HT1080 (cell line): ENCODE data around the gene ZNF564. TPM values are rescaled to one million over a fixed set of nuclear protein-coding genes. Genes with fewer than 3 reads are reported as not detected.
"Not testable (repeated sequence)": the region's sequence is repeated elsewhere in the genome, so short reads cannot be mapped to it uniquely, and the experiment has no call there.

Experiments
- DNase-seq: peaks from one replicate; pipeline ENCODE4 v3.0.0-alpha.2; 2015; ENCODE audit warnings: low read depth
- polyA plus RNA-seq, 2 experiments: library from polyadenylated mRNA; depleted of rRNA; stranded (reverse); fragments of >200 nt; gene quantifications; 2 replicates each; pipeline ENCODE4 v1.2.3, GENCODE V29; 2015
- total RNA-seq: library from RNA; depleted of rRNA; stranded (reverse); fragments of >200 nt; shearing (Covaris generic); gene quantifications from 2 replicates; pipeline ENCODE4 v1.2.3, GENCODE V29; 2014; rRNA removed

The ZNF564 gene
- total RNA-seq = 1.8 and 1.9 TPM in 2 replicates
- 1.8 and 2.0 TPM in 2 replicates for polyA plus RNA-seq (2015; cell fraction: cytosol; rRNA removed)
- 4.6 and 4.7 TPM in 2 replicates for polyA plus RNA-seq (2015; cell fraction: nucleus; rRNA removed)

- peak; percentile 98 for DNase-seq
Measured at GRCh38 chr19:12551060-12551832, at the start of gene ZNF564. ZNF564 (minus strand) TSS chr19:12551482; CDS start chr19:12551332, 150 bp downstream.

- no peak for DNase-seq
Measured at GRCh38 chr19:12597594-12597993, 46.3 kb upstream of the ZNF564 start.

GRCh38 chr19:12596927-12597548 is 45.8 kb upstream of the ZNF564 start:
- DNase-seq = no peak

GRCh38 chr19:12596485-12596884 is 45.2 kb upstream of the ZNF564 start:
- DNase-seq = no peak

- no peak for DNase-seq
Measured at GRCh38 chr19:12581100-12581499, 29.8 kb upstream of the ZNF564 start.

DNA sequence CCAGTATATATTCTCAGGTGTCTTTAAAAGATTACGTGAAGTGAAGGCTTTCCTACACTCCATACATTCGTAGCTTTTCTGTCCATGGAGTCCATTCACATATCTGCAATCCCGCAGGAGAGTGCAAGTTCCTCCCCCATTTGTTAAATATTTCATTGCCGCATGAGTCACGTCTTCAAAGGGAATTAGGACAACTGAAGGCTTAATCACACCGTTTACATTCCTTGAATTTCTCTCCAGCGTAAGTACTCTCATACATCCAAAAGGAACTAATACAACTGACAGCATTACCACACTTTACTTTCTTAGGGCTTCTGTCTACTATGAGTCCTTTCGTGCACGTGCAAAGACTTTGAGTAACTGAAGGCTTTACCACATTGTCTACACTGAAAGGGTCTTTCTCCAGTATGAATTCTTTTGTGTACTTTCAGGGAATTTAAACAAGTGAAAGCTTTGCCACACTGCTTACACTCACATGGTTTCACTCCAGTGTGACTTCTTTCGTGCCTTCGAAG is 29.0 kb upstream of the ZNF564 start:
- peak; percentile 53 for DNase-seq

DNA sequence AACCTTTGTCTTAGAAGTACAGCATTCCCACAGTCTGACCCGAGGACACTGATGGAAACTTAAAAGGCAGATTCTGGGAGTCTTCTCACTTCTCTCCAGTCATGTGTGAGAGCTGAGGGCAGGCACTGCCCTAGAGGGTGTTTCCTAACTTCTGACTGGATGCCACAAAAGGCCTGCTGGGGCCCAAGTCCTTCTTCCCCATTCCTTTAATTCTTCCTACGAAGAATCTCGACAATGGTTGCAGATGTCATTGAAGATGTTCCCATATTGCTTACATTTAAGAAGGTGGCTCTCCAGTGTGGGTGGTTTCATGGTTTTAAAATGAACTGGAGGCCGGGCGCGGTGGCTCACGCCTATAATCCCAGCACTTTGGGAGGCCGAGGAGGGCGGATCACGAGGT is 27.4 kb upstream of the ZNF564 start:
- DNase-seq = no peak

- DNase-seq = no peak
Measured at GRCh38 chr19:12574036-12574435, 22.8 kb upstream of the ZNF564 start.

GRCh38 chr19:12567951-12568350 is 16.7 kb upstream of the ZNF564 start:
- DNase-seq = no peak

- DNase-seq = not testable (repeated sequence)
Measured at GRCh38 chr19:12566380-12566779, 15.1 kb upstream of the ZNF564 start.

GRCh38 chr19:12564016-12564664 is 12.9 kb upstream of the ZNF564 start:
- peak; percentile 79 for DNase-seq

DNA sequence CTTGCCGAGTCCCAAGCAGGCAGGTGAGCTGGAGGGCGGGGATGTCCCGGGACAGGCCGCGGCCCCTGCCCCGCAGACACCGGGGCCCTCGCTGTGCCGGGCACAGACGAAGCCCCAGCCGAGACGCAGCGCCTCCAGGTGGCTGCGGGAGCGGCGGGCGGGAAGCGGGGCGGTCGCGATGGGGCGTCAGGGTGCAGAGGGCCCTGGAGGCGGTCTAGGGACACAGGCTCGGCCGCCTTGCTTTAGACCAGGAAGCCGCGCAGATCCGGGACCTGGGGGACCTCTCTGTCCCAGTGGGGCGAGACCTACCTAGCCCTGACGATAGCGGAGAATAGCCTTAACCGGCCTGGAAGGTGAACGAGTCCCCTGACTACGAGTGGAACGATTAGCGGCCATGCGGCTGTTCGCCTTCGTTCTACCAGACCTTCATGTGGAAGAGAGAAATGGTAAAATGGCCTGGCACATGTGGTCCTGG is 4.2 kb upstream of the ZNF564 start:
- no peak for DNase-seq

DNA sequence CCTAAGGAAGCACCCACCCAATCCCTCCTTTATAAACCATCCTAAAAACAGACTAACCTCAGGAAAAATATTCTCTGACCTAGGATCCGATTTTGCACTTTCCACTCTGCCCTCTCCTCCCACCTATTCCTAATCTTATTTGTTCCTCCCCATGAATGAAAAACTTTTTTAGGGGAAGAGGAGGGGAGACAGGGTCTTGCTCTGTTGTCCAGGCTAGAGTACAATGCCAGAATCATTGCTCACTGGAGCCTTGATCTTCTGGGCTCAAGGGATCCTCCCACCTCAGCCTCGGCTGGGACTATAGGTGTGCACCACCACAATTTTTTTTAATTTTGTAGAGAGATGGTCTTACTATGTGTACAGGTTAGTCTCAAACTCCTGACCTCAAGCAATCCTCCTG is 4.4 kb downstream of the ZNF564 start:
- no peak for DNase-seq

- DNase-seq = no peak
Measured at GRCh38 chr19:12546068-12546467, 5.2 kb downstream of the ZNF564 start.

- no peak for DNase-seq
Measured at GRCh38 chr19:12545267-12545666, 6.0 kb downstream of the ZNF564 start.

DNA sequence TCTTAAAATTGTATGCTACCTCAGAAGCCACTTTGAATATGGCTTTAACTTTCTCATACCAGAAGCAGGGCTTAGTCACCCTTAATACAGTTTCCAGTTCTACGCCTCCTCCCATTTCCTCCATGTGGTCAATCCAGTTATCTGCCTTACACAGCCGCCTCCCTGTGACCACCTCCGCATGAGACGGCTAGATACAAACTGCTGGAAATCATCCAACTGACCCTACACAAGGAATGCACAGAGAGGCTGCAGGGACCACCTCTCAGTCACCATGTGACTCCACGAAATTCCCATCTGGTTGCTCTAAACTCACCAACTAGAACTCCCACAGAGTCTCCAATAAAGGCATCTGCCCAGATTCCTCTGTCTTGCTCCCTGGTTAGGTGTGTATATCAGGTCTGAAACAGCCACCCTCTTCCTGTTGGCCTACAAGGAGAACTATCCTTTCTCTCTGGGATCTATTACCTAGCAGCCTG is 6.8 kb downstream of the ZNF564 start:
- peak; percentile 17 for DNase-seq

DNA sequence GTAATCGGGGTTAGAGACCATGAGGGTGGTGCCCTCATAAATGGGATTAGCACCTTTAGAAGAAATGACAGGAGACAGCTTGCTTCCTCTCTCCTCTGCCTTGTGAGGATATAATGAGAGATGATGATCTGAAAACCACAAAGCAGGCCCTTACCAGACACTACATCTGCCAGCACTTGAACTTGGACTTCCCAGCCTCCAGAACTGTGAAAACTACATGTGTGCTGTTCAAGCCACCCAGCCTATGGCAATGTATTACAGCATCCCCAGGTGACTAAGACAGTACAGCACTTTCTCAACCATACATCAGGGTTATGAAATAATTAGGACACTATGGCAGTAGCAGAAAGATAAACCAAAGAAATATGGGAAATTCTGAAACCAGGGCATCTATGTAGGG is 7.4 kb downstream of the ZNF564 start:
- no peak for DNase-seq

DNA sequence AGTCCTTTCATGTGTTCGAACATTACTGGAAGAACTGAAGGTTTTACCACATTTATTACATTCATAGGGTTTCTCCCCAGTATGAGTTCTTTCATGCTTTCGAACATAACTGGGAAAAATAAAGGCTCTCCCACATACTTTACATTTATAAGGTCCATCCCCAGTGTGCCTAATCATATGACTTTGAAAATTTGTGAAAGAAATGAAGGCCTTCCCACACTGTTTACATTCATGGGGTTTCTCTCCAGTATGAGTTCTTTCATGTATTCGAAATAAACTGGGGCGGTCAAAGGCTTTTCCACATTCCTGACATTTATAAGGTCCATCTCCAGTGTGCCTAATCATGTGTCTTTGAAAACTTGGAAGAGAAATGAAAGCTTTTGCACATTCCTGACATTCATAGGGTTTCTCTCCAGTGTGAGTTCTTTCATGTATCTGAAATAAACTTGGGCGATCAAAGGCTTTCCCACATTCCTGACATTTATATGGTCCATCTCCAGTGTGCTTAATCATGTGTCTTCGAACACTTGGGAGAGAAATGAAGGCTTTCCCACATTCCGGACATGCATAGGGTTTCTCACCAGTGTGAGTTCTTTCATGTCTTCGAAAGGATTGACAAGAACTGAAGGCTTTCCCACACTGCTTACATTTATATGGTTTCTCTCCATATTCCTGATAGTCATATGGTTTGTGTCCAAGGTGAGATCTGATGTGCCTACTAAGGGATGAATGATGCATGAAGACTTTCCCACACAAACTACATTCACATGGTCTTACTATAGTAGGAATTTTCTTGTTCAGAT is 24.0 kb downstream of the ZNF564 start:
- DNase-seq = no peak

- DNase-seq = no peak
Measured at GRCh38 chr19:12526542-12526941, 24.7 kb downstream of the ZNF564 start.

DNA sequence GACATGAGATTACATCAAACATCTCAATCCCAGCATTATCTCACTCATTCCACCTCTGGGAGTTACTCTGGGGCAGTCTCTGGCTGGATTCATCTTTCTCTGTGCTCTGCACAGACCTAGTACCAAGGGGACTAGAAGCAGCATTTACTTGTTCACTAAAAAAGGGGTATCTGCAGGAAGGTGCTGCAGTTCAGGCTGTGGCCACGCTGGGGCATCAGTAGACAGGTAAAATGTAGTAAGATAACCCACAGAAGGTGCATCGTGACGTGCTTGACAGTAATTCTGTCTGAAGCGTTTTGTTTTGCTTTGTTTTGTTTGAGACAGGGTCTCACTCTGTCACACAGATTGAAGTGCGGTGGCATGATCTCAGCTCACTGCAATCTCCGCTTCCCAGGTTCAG is 29.3 kb downstream of the ZNF564 start:
- no peak for DNase-seq

DNA sequence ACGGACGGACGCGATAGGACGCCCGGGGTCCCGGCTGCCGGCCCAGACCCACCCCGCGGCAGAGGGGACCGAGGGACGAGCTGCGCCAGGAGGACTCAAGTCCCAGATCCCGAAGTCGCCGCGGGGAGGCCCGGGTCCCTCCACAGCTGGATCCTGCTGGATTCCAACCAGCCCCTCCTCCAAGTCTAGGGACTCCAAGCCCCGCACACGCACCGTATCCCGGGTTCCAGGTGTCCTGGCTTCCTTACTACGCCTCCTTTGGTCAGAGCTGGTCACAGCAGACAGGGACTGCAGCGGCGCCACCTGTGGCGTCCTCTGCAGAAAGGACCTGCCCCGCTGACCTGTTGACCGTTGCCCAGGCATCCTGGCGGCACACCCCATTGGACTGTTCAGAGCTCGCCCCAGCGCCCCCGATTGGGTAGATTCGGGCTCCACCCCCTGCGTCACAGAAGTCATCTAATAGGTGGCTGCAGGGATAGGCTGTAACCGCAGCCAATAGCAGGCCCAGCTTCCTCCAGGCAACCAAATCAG is 37.7 kb downstream of the ZNF564 start:
- no peak for DNase-seq
